Subcutaneous adipose tissue (tissue), 4 donors: Measurements from ENCODE around the gene TSSK2. TPM values are rescaled to one million over a fixed set of nuclear protein-coding genes. Genes with fewer than 3 reads are reported as not detected.

Source experiments
- CTCF ChIP-seq: fragments of 450-650 bp; IDR thresholded peaks from one replicate; pipeline ENCODE4 v1.5.1; 2016; ENCODE audit warnings: low read depth, mild to moderate bottlenecking, control low read depth, antibody characterized with exemption, moderate library complexity
- total RNA-seq, 4 donors: library from RNA; depleted of rRNA; stranded (reverse); fragments of >200 nt; gene quantifications; one replicate each; pipeline ENCODE4 v1.1.0, GENCODE V29; 2016

Gene TSSK2
- total RNA-seq, 4 donors from 2014 or later: not detected

- no peak for TF ChIP-seq CTCF
These were observed 7.3 kb downstream of the TSSK2 start for GRCh38 chr22:19138217-19139000.

- no peak for TF ChIP-seq CTCF
These were observed 7.9 kb downstream of the TSSK2 start for GRCh38 chr22:19139001-19139356.

GRCh38 chr22:19139974-19140373 is 8.9 kb downstream of the TSSK2 start:
- no peak for TF ChIP-seq CTCF

- TF ChIP-seq CTCF: no peak
These were observed 11.3 kb downstream of the TSSK2 start for GRCh38 chr22:19142394-19142793.

- no peak for TF ChIP-seq CTCF
These were observed 12.1 kb downstream of the TSSK2 start for GRCh38 chr22:19143212-19143611.

GRCh38 chr22:19143967-19144400 is 12.9 kb downstream of the TSSK2 start:
- TF ChIP-seq CTCF: no peak

GRCh38 chr22:19146215-19146968 is 15.3 kb downstream of the TSSK2 start:
- no peak for TF ChIP-seq CTCF
